ENCODE results near the gene GDF2. TPM values are rescaled to one million over a fixed set of nuclear protein-coding genes. Genes with fewer than 3 reads are reported as not detected.

GDF2 gene
- total and polyA plus RNA-seq, 2 of the 4 experiments (the other 2 are of a cell fraction) = under 0.01 TPM; not detected in 1

GRCh38 chr10:47374611-47375536 lies 52.6 kb downstream of the GDF2 start:
- no TSS peak for BruUV-seq (replicated peaks)
- no peak overlapping the region for H2BK15ac ChIP-seq (ENCODE audit: low read depth, low read length)
- H3K18ac ChIP-seq (ENCODE audit: low read depth, low read length) = no peak overlapping the region
- in situ Hi-C loops (cut with MboI; ENCODE audit: low sequenced_read_pairs) = no loop called here
- H3K56ac ChIP-seq (ENCODE audit: extremely low read depth, insufficient read depth, low read length) = no peak overlapping the region
- H3K4ac ChIP-seq (ENCODE audit: low read depth, low read length) = no peak overlapping the region; the same call in 1 of the 2 replicates
- peak overlapping the region; percentile 13 for H2AFZ ChIP-seq (replicated peaks; ENCODE audit: low read length, poor library complexity)
- H3K79me1 ChIP-seq (ENCODE audit: low read depth in 1 of 2, low read length in 2 of 2) = no peaks in the 10 kb centered on the region
- H2BK5ac ChIP-seq (ENCODE audit: low read depth, low read length, poor library complexity, severe bottlenecking) = no peak overlapping the region
- ChIA-PET CTCF (interaction anchor here (0.9 to 1.0 kb wide), 2 partner anchors 11 to 13 kb away, joined by 3 read pairs; no protein-coding TSS in a partner anchor), POLR2A (ENCODE audit: unreplicated experiment) (no interaction called here)
- H4K5ac ChIP-seq (ENCODE audit: low read depth, low read length) = no peak overlapping the region
- H3K9me1 ChIP-seq (ENCODE audit: insufficient read depth, low read length) = no peaks in the 10 kb centered on the region
- no peak overlapping the region for H2AK9ac ChIP-seq (replicated peaks; ENCODE audit: low read depth, low read length, poor library complexity)
- H3K27ac ChIP-seq (ENCODE audit: insufficient read depth, low read length) = no peak overlapping the region
- H3K4me2 ChIP-seq (ENCODE audit: low read depth, low read length) = no peak overlapping the region
- H2BK120ac ChIP-seq (ENCODE audit: low read depth, low read length) = no peak overlapping the region
- ATAC-seq (ENCODE audit: low read depth) (peak; percentile 83), DNase-seq (peak; percentile 62)
- no peaks in the 10 kb centered on the region for H4K20me1 ChIP-seq (ENCODE audit: insufficient read depth, low read length)
- H3K9ac ChIP-seq (ENCODE audit: low read depth, low read length) = no peak overlapping the region
- no peak overlapping the region for H2BK20ac ChIP-seq (ENCODE audit: low read depth, low read length)
- intact Hi-C loops (cut with micrococcal nuclease) = no loop called here
- H4K91ac ChIP-seq (ENCODE audit: insufficient read depth, low read depth, low read length) = no peak overlapping the region
- no peak overlapping the region for H3K14ac ChIP-seq (replicated peaks; ENCODE audit: low read depth, low read length)
- TF ChIP-seq CEBPB (IDR thresholded peaks at IDR 0.05; ENCODE audit: low read depth, low read length) = 0 out of 2 replicates have a peak, but pooled peaks have one; percentile 17
- no peak for TF ChIP-seq BHLHE40 (IDR thresholded peaks at IDR 0.05; ENCODE audit: low read depth, low read length)
- no peaks in the 10 kb centered on the region for H3K36me3 ChIP-seq (ENCODE audit: control insufficient read depth, insufficient read depth, low read length)
- no peak overlapping the region for H4K8ac ChIP-seq (ENCODE audit: low read depth in 2 of 2, low read length in 2 of 2)
- dilution Hi-C loops (cut with HindIII; ENCODE audit: low sequenced_read_pairs, unreplicated experiment) = no loop called here
- H3K9me3 ChIP-seq (ENCODE audit: control insufficient read depth, insufficient read depth, low read length) = no peaks in the 10 kb centered on the region
- H3K27me3 ChIP-seq (ENCODE audit: control insufficient read depth, insufficient read depth, low read length) = peaks cover 57% of the 10 kb centered on the region
- no peak overlapping the region for H3K23ac ChIP-seq (ENCODE audit: low read depth, low read length)
- no peak overlapping the region for H2AK5ac ChIP-seq (ENCODE audit: low read depth, low read length)
- H3K4me1 ChIP-seq (ENCODE audit: control insufficient read depth, insufficient read depth, low read length) = peaks cover 4% of the 10 kb centered on the region; the same call in 1 of the 2 replicates
- no peak overlapping the region for H3K4me3 ChIP-seq (ENCODE audit: insufficient read depth, low read depth, low read length)
- WGBS, 2 experiments (ENCODE audit: extremely low coverage in 2 of 2, insufficient read length in 1 of 2) = 14% methylated on average over 1 of the region's 12 CpGs; no CpG with 5 or more reads in 1 of the 2 experiments
